Activated naive CD8-positive, alpha-beta T cell (primary cell): Measurements from ENCODE around the gene PTPRM.

Experiments used
- H3K27ac Mint-ChIP-seq: one replicate; pipeline ENCODE4 v1.8.0; 2021; ENCODE audit warnings: mixed read lengths
- H3K27me3 Mint-ChIP-seq: one replicate; pipeline ENCODE4 v1.8.0; 2021; ENCODE audit warnings: mixed read lengths
- H3K36me3 Mint-ChIP-seq: one replicate; pipeline ENCODE4 v1.8.0; 2021; ENCODE audit warnings: mixed read lengths
- H3K4me1 Mint-ChIP-seq: one replicate; pipeline ENCODE4 v1.8.0; 2021; ENCODE audit warnings: low read depth, mixed read lengths
- H3K4me3 Mint-ChIP-seq: one replicate; pipeline ENCODE4 v1.8.0; 2021; ENCODE audit warnings: mild to moderate bottlenecking, mixed read lengths
- H3K9me3 Mint-ChIP-seq: one replicate; pipeline ENCODE4 v1.8.0; 2021; ENCODE audit warnings: low read depth, mixed read lengths

The PTPRM gene

DNA sequence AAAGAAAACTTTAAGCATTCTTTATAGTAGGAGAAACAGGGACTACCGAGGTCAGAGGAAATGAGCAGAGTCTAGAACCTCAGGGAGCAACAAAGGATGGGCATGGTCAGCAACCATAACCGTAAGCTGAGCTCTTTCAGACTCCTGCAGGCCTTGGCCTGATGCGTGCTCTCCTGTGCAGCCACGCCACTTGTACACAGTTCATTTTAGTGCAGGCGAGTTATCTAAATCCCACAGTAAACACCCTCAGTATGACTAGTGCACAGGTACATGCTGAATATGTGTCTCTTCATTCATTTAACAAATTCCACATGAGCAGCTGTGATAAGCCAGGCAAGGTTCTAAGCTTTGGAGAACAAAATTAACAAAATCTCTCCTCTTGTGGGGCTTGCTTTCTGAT lies 640.9 kb downstream of the PTPRM start:
- peaks cover 2% of the 10 kb centered on the region for H3K27me3 Mint-ChIP-seq
- no peak overlapping the region for H3K4me3 Mint-ChIP-seq
- H3K27ac Mint-ChIP-seq = no peak overlapping the region
- H3K4me1 Mint-ChIP-seq = no peaks in the 10 kb centered on the region
- H3K36me3 Mint-ChIP-seq = no peaks in the 10 kb centered on the region
- no peaks in the 10 kb centered on the region for H3K9me3 Mint-ChIP-seq

DNA sequence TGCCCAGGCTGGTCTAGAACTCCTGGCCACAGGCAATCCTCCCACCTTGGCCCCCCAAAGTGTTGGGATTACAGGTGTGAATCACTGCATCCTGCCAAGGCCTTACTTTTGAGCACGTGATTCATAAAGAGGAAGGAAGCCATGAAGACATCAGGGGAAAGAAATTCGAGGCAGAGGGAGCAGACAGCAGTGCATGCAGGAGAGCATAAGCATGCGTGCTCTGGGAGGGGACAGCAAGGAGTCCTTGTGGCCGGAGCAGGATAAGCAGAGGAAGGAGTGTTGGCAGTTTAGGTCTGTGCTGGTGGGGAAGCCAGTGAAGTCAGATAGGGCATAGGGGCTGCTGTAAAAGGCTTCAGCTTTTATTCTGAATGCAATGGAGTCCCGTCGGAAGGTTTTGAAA lies 641.6 kb downstream of the PTPRM start:
- no peak overlapping the region for H3K4me3 Mint-ChIP-seq
- no peaks in the 10 kb centered on the region for H3K36me3 Mint-ChIP-seq
- no peaks in the 10 kb centered on the region for H3K4me1 Mint-ChIP-seq
- peaks cover 2% of the 10 kb centered on the region for H3K27me3 Mint-ChIP-seq
- no peak overlapping the region for H3K27ac Mint-ChIP-seq
- no peaks in the 10 kb centered on the region for H3K9me3 Mint-ChIP-seq

DNA sequence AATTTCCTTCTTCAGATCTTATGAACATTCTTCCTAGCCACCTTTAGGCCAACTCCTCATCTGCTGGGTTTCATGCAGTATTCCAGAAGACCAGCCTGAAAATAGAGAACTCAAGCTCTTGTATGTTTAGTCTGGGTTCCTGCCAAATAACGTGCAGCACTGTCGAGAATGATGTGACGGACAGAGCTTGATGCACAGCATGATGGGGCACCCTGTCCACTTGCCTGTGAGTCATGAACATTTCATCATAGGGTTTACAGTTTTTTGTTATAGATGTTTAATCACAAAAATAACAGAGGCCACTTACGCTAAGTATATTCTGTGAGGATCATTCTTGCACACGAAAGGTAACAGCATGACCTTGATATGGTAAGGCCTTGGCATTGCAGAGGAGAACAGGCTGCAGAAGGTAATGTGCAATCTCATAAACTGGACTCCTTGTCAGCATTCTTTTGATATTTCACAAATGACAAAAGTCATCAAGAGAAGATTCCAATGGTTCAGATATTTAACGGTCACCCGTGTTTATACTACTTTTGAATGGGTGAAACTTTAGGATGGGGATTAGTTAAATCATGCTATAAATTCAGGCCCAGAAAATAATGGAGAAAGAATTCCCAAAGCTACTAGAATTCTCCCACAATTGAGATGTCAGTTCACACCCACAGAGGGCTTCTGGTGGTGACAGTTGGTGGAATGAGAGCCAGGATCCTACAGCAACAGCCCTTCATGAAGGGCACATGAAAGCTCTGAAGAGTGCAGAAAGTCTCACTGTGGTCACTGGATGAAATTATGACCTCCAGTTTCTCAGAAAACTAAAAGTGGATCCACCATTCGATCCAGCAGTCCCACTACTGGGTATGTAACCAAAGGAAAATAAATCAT lies 646.0 kb downstream of the PTPRM start:
- no peak overlapping the region for H3K4me3 Mint-ChIP-seq
- H3K4me1 Mint-ChIP-seq = no peaks in the 10 kb centered on the region
- peaks cover 2% of the 10 kb centered on the region for H3K27me3 Mint-ChIP-seq
- peaks cover 3% of the 10 kb centered on the region for H3K9me3 Mint-ChIP-seq
- no peaks in the 10 kb centered on the region for H3K36me3 Mint-ChIP-seq
- no peak overlapping the region for H3K27ac Mint-ChIP-seq

GRCh38 chr18:8215741-8216140 lies 648.6 kb downstream of the PTPRM start:
- H3K9me3 Mint-ChIP-seq = peaks cover 3% of the 10 kb centered on the region
- H3K27ac Mint-ChIP-seq = no peak overlapping the region
- no peaks in the 10 kb centered on the region for H3K36me3 Mint-ChIP-seq
- no peaks in the 10 kb centered on the region for H3K4me1 Mint-ChIP-seq
- H3K4me3 Mint-ChIP-seq = no peak overlapping the region
- no peaks in the 10 kb centered on the region for H3K27me3 Mint-ChIP-seq

DNA sequence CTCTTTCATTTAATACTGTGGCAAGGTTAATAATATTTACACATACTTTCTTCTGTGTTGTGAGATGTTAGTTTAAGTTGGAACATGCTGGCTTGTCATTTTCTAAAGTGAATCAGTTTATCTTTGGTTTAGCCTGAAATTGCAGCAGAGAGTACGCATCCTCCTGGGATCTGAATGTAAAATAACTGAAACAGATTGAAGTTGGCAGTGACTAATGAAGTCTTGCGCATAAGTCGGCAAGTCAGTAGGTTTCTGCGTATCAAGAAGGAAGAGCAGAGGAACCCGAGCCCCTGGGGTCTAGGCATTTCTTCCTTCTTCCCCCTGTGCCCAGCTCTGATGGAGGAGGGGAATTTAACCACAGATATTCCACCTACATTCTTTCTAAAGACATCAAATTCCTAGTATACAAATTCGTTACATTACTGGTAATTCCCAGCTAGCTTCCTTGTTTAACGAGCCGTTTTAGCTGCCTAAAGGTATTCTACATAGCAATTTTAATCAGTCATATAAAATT lies 650.0 kb downstream of the PTPRM start:
- no peak overlapping the region for H3K27ac Mint-ChIP-seq
- no peaks in the 10 kb centered on the region for H3K36me3 Mint-ChIP-seq
- H3K27me3 Mint-ChIP-seq = no peaks in the 10 kb centered on the region
- H3K4me3 Mint-ChIP-seq = no peak overlapping the region
- peaks cover 3% of the 10 kb centered on the region for H3K9me3 Mint-ChIP-seq
- no peaks in the 10 kb centered on the region for H3K4me1 Mint-ChIP-seq

GRCh38 chr18:8218197-8218596 lies 651.1 kb downstream of the PTPRM start:
- H3K27me3 Mint-ChIP-seq = no peaks in the 10 kb centered on the region
- no peaks in the 10 kb centered on the region for H3K36me3 Mint-ChIP-seq
- H3K4me3 Mint-ChIP-seq = no peak overlapping the region
- H3K9me3 Mint-ChIP-seq = peaks cover 3% of the 10 kb centered on the region
- no peaks in the 10 kb centered on the region for H3K4me1 Mint-ChIP-seq
- H3K27ac Mint-ChIP-seq = no peak overlapping the region

GRCh38 chr18:8221452-8221851 lies 654.3 kb downstream of the PTPRM start:
- H3K4me3 Mint-ChIP-seq = no peak overlapping the region
- no peak overlapping the region for H3K27ac Mint-ChIP-seq
- H3K4me1 Mint-ChIP-seq = no peaks in the 10 kb centered on the region
- no peaks in the 10 kb centered on the region for H3K27me3 Mint-ChIP-seq
- peaks cover 3% of the 10 kb centered on the region for H3K9me3 Mint-ChIP-seq
- no peaks in the 10 kb centered on the region for H3K36me3 Mint-ChIP-seq

- Mint-ChIP-seq H3K36me3 (no peaks in the 10 kb centered on the region), H3K4me1 (no peaks in the 10 kb centered on the region), H3K27me3 (no peaks in the 10 kb centered on the region), H3K27ac (no peak overlapping the region), H3K4me3 (no peak overlapping the region), H3K9me3 (no peaks in the 10 kb centered on the region)
These were observed 657.5 kb downstream of the PTPRM start for GRCh38 chr18:8224576-8224975.

GRCh38 chr18:8229040-8229439 lies 661.9 kb downstream of the PTPRM start:
- H3K4me1 Mint-ChIP-seq = no peaks in the 10 kb centered on the region
- H3K27ac Mint-ChIP-seq = no peak overlapping the region
- no peaks in the 10 kb centered on the region for H3K27me3 Mint-ChIP-seq
- no peaks in the 10 kb centered on the region for H3K36me3 Mint-ChIP-seq
- H3K4me3 Mint-ChIP-seq = no peak overlapping the region
- no peaks in the 10 kb centered on the region for H3K9me3 Mint-ChIP-seq

DNA sequence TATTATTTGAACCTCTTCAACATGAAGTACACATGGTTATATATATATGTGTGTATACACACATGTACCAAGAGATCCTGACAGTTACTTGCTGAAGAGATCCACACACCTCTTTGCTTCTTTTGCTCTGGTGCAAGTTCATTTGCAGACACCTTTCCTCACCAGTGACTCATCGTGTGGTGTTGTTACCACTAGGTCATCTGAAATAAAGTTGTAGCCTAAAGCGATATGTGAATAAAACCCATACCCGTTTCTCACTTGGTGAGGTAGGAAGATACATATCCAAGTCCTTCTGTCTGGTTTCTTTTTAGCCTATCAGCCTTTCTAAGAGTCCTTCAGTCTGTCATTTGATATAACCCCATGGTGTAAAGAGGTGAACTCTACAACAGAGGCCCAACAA lies 662.7 kb downstream of the PTPRM start:
- no peaks in the 10 kb centered on the region for H3K9me3 Mint-ChIP-seq
- H3K4me1 Mint-ChIP-seq = no peaks in the 10 kb centered on the region
- H3K36me3 Mint-ChIP-seq = no peaks in the 10 kb centered on the region

DNA sequence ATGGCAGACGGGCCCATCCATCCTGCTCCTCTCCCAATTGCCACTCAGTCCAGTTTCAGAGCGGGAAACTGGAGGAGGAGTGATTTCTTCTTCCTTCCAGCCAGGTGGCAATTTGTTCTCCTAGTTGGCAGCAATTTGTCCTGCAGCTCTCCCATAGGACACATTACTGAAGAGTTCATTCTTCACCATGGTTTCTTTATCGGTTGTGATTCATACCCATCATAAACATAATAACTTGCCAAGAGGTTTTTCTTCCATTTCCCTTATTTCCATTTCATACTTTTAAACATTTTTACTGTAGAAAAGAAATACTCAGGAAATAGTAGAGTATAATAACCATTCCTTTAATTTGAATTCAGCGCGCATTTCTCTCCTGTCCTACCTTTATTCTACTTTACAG lies 664.2 kb downstream of the PTPRM start:
- no peaks in the 10 kb centered on the region for H3K27me3 Mint-ChIP-seq

More for the DNA sequence above, 662.7 kb downstream of the PTPRM start:
- no peak overlapping the region for H3K27ac Mint-ChIP-seq
- no peak overlapping the region for H3K4me3 Mint-ChIP-seq
- no peaks in the 10 kb centered on the region for H3K27me3 Mint-ChIP-seq

GRCh38 chr18:8232791-8233190 lies 665.7 kb downstream of the PTPRM start:
- H3K36me3 Mint-ChIP-seq = no peaks in the 10 kb centered on the region
- no peaks in the 10 kb centered on the region for H3K4me1 Mint-ChIP-seq
- no peak overlapping the region for H3K4me3 Mint-ChIP-seq
- no peak overlapping the region for H3K27ac Mint-ChIP-seq
- no peaks in the 10 kb centered on the region for H3K9me3 Mint-ChIP-seq
- H3K27me3 Mint-ChIP-seq = no peaks in the 10 kb centered on the region

More for the DNA sequence above, 664.2 kb downstream of the PTPRM start:
- H3K36me3 Mint-ChIP-seq = no peaks in the 10 kb centered on the region
- no peak overlapping the region for H3K4me3 Mint-ChIP-seq
- H3K9me3 Mint-ChIP-seq = no peaks in the 10 kb centered on the region
- no peaks in the 10 kb centered on the region for H3K4me1 Mint-ChIP-seq
- H3K27ac Mint-ChIP-seq = no peak overlapping the region

- H3K27me3 Mint-ChIP-seq = no peaks in the 10 kb centered on the region
- no peaks in the 10 kb centered on the region for H3K9me3 Mint-ChIP-seq
- H3K27ac Mint-ChIP-seq = no peak overlapping the region
- no peaks in the 10 kb centered on the region for H3K4me1 Mint-ChIP-seq
- no peak overlapping the region for H3K4me3 Mint-ChIP-seq
- H3K36me3 Mint-ChIP-seq = no peaks in the 10 kb centered on the region
These were observed 668.8 kb downstream of the PTPRM start for GRCh38 chr18:8235894-8236293.

GRCh38 chr18:8238507-8238906 lies 671.4 kb downstream of the PTPRM start:
- Mint-ChIP-seq H3K9me3 (no peaks in the 10 kb centered on the region), H3K27ac (no peak overlapping the region), H3K36me3 (no peaks in the 10 kb centered on the region), H3K27me3 (no peaks in the 10 kb centered on the region), H3K4me1 (no peaks in the 10 kb centered on the region), H3K4me3 (no peak overlapping the region)

DNA sequence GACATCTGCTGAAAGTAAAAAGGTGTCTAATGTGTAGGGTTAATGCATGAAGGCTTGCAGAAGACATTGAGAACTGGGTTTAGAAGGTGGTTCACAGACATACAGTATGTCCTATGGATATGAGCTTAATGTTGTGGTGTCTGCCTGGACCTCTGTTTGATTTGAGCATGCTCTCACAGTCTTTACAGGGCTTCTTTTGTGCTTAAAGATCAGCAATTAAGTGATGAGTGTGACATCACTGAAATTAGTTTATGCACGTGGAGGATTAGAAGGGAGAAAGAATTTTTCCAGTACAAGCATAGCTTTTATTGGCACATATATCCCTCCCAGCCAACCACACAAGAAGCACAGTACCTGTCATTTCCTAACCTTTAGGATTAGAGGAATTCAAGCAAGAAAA lies 674.6 kb downstream of the PTPRM start:
- Mint-ChIP-seq H3K9me3 (no peaks in the 10 kb centered on the region), H3K27me3 (no peaks in the 10 kb centered on the region), H3K4me3 (no peak overlapping the region), H3K36me3 (no peaks in the 10 kb centered on the region), H3K4me1 (no peaks in the 10 kb centered on the region), H3K27ac (no peak overlapping the region)
